ENCODE data around the gene VWA5B1. TPM values are rescaled to one million over a fixed set of nuclear protein-coding genes. Genes with fewer than 3 reads are reported as not detected.
A peak's percentile ranks its signal among the peaks of the same experiment; 100 is the strongest.

The VWA5B1 gene
- total and polyA plus RNA-seq, 2 experiments from 2014 or later, result 0.16 to 1.0 TPM

- Histone ChIP-seq H3K27ac (ENCODE audit: low read depth) (no peak overlapping the region), H4K20me1 (replicated peaks; ENCODE audit: insufficient read depth) (no peaks in the 10 kb centered on the region), H3K4me3 (peak overlapping the region; percentile 56), H3K4me2 (peak overlapping the region; percentile 75), H3F3A (replicated peaks; ENCODE audit: low read depth) (no peaks in the 10 kb centered on the region), H3K79me2 (replicated peaks; ENCODE audit: insufficient read depth) (no peaks in the 10 kb centered on the region), H2AFZ (peak overlapping the region; percentile 83), H3K9me2 (ENCODE audit: insufficient read depth) (no peaks in the 10 kb centered on the region), H3K4me1 (ENCODE audit: insufficient read depth) (peaks cover 9% of the 10 kb centered on the region), H3K27me3 (ENCODE audit: insufficient read depth) (peaks cover 16% of the 10 kb centered on the region), H3K36me3 (ENCODE audit: insufficient read depth) (no peaks in the 10 kb centered on the region)
- Mint-ChIP-seq H3K4me1 (peaks cover 22% of the 10 kb centered on the region), H3K9me3 (peaks cover 3% of the 10 kb centered on the region; the same call in 1 of the 3 replicates), H3K4me3 (peak overlapping the region; percentile 59; the same call in 2 of the 3 replicates), H3K36me3 (ENCODE audit: low read depth) (no peaks in the 10 kb centered on the region), H3K27ac (no peak overlapping the region), H3K27me3 (ENCODE audit: insufficient read depth, low read depth, poor library complexity) (peaks cover 4% of the 10 kb centered on the region)
- DNase-seq (ENCODE audit: low spot score) (no peak), ATAC-seq (peak; percentile 3; the same call in 2 of the 3 replicates)
- no peak for TF ChIP-seq ZNF462 (CRISPR knock-in tag; IDR thresholded peaks at IDR 0.05)
- TF ChIP-seq CTCF (conservative IDR thresholded peaks at IDR 0.05; ENCODE audit: low read depth in 2 of 2), result no peak
- TF ChIP-seq REST (IDR thresholded peaks at IDR 0.05; ENCODE audit: unreplicated experiment), result no peak
- TF ChIP-seq EZH2 (IDR thresholded peaks at IDR 0.05; ENCODE audit: low read depth, unreplicated experiment), result no peak
- no peak for TF ChIP-seq EZH2phosphoT487 (IDR thresholded peaks at IDR 0.05; ENCODE audit: unreplicated experiment)
- no peak for TF ChIP-seq NANOG (IDR thresholded peaks at IDR 0.05; ENCODE audit: borderline replicate concordance)
- TF ChIP-seq ETS1 (IDR thresholded peaks at IDR 0.05), result no peak
- TF ChIP-seq CREB1 (CRISPR knock-in tag; IDR thresholded peaks at IDR 0.05; ENCODE audit: low read depth), result no peak
- TF ChIP-seq ZNF331 (CRISPR knock-in tag; IDR thresholded peaks at IDR 0.05; ENCODE audit: low read depth), result no peak
- no peak for TF ChIP-seq POLR2AphosphoS5 (IDR thresholded peaks at IDR 0.05; ENCODE audit: low read depth)
Observed at GRCh38 chr1:20342294-20343148, 51.8 kb downstream of the VWA5B1 start.

Measured in GM23338 (cell line).